Measurements from ENCODE around the gene ABCG5.

The ABCG5 gene

DNA sequence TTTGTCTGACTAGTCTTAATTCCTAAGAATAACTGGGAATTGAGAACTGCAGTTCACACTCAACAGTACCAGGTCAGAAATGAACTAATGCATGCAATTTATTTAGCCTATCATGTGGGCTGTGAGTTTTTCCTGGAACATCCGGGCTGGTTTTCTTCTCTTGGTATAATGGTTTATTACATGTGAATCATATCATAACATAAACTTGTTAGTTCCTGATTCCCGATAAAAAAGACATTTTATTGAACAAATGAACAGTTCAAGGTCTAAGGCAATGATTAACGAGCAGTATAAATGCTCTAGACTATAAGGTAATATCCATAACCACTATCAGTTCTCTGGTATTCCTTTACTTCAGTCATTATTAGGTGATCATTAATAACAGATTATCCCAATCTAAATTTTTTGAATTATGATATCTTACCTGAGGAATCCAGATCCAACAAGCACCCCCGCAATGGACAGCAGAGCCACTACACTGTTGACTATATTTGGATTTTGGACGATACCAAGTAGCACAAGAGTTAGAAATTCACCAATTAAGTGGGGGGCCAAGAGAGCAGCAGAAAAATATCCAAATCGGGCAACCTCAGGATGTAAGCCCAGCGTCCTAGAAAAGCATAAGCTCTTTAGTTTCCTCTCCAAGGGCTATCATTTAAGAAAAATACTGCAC lies 19.0 kb downstream of the ABCG5 start:
- Histone ChIP-seq H4K20me1 (ENCODE audit: insufficient read depth, low read length, poor library complexity, severe bottlenecking) (no peaks in the 10 kb centered on the region), H3K79me2 (ENCODE audit: insufficient read depth, low read length) (no peaks in the 10 kb centered on the region), H3K36me3 (ENCODE audit: insufficient read depth, low read length) (no peaks in the 10 kb centered on the region), H3F3A (ENCODE audit: low read depth) (no peaks in the 10 kb centered on the region), H3K4me3 (ENCODE audit: low read length, poor library complexity, severe bottlenecking) (no peak overlapping the region), H3K4me1 (ENCODE audit: insufficient read depth, low read length, poor library complexity, severe bottlenecking) (no peaks in the 10 kb centered on the region), H3K9me2 (replicated peaks; ENCODE audit: low read depth, low read length) (no peaks in the 10 kb centered on the region), H3K9me3 (ENCODE audit: insufficient read depth, low read depth, low read length) (no peaks in the 10 kb centered on the region), H3K27me3 (ENCODE audit: insufficient read depth, low read length, poor library complexity, severe bottlenecking) (no peaks in the 10 kb centered on the region), H2AFZ (ENCODE audit: low read length) (no peak overlapping the region), H3K4me2 (ENCODE audit: low read depth, low read length, poor library complexity, severe bottlenecking) (no peak overlapping the region), H3K9ac (ENCODE audit: low read depth, low read length, poor library complexity, severe bottlenecking) (no peak overlapping the region)
- TF ChIP-seq EZH2phosphoT487 (IDR thresholded peaks at IDR 0.05; ENCODE audit: borderline replicate concordance), result no peak
- TF ChIP-seq, protein P1, sequence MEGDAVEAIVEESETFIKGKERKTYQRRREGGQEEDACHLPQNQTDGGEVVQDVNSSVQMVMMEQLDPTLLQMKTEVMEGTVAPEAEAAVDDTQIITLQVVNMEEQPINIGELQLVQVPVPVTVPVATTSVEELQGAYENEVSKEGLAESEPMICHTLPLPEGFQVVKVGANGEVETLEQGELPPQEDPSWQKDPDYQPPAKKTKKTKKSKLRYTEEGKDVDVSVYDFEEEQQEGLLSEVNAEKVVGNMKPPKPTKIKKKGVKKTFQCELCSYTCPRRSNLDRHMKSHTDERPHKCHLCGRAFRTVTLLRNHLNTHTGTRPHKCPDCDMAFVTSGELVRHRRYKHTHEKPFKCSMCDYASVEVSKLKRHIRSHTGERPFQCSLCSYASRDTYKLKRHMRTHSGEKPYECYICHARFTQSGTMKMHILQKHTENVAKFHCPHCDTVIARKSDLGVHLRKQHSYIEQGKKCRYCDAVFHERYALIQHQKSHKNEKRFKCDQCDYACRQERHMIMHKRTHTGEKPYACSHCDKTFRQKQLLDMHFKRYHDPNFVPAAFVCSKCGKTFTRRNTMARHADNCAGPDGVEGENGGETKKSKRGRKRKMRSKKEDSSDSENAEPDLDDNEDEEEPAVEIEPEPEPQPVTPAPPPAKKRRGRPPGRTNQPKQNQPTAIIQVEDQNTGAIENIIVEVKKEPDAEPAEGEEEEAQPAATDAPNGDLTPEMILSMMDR (conservative IDR thresholded peaks at IDR 0.05; ENCODE audit: low read length), result no peak

DNA sequence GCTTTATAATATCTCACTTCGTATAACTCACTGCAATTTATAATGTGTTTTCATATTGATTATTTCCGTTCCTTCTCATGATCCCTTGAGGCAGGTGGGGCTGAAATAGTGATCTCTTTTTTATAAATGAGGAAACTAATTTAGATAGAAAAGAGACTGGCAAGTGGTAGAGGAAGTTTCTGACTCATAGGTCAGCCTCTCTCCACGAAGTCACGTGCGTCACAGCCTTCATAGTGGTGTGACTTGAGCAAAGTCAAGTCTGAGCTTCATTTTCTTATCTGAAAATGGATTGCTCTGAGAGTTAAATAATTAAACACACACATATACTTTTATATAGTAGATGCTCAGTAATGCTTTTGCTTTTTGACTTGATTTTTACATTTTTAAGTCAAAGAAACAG lies 19.9 kb downstream of the ABCG5 start:
- H3K4me1 ChIP-seq (ENCODE audit: insufficient read depth, low read length, poor library complexity, severe bottlenecking), result no peaks in the 10 kb centered on the region
- no peaks in the 10 kb centered on the region for H3K9me2 ChIP-seq (replicated peaks; ENCODE audit: low read depth, low read length)
- H2AFZ ChIP-seq (ENCODE audit: low read length), result no peak overlapping the region
- no peak overlapping the region for H3K9ac ChIP-seq (ENCODE audit: low read depth, low read length, poor library complexity, severe bottlenecking)
- H3K79me2 ChIP-seq (ENCODE audit: insufficient read depth, low read length), result no peaks in the 10 kb centered on the region
- H3K27me3 ChIP-seq (ENCODE audit: insufficient read depth, low read length, poor library complexity, severe bottlenecking), result no peaks in the 10 kb centered on the region
- TF ChIP-seq, protein P1 (conservative IDR thresholded peaks at IDR 0.05; ENCODE audit: low read length), result no peak
- no peak for TF ChIP-seq EZH2phosphoT487 (IDR thresholded peaks at IDR 0.05; ENCODE audit: borderline replicate concordance)
- H4K20me1 ChIP-seq (ENCODE audit: insufficient read depth, low read length, poor library complexity, severe bottlenecking), result no peaks in the 10 kb centered on the region
- no peaks in the 10 kb centered on the region for H3F3A ChIP-seq (ENCODE audit: low read depth)
- H3K4me2 ChIP-seq (ENCODE audit: low read depth, low read length, poor library complexity, severe bottlenecking), result no peak overlapping the region
- no peaks in the 10 kb centered on the region for H3K36me3 ChIP-seq (ENCODE audit: insufficient read depth, low read length)
- H3K9me3 ChIP-seq (ENCODE audit: insufficient read depth, low read depth, low read length), result no peaks in the 10 kb centered on the region
- H3K4me3 ChIP-seq (ENCODE audit: low read length, poor library complexity, severe bottlenecking), result no peak overlapping the region

DNA sequence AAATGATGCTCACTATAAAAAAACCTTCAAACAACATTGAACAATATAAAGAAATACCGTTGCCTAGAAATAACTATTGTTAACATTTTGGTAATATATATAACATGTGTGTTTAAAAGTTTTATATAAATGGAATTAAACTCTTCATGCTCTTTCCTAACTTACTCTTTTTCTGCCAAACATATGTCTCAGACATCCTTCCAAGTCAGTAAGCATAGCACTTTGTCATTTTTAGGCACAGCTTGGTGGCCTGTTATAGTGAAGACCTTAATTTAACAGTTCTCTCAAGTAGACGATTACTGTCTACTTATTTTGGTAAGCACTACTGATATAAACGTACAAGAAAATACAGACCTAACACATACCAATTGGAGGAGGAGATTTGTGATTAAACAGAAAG lies 23.9 kb downstream of the ABCG5 start:
- H3K9ac ChIP-seq (ENCODE audit: low read depth, low read length, poor library complexity, severe bottlenecking), result no peak overlapping the region

More for the DNA sequence above, 23.9 kb downstream of the ABCG5 start:
- Histone ChIP-seq H3K4me2 (ENCODE audit: low read depth, low read length, poor library complexity, severe bottlenecking) (no peak overlapping the region), H3K9me2 (replicated peaks; ENCODE audit: low read depth, low read length) (no peaks in the 10 kb centered on the region), H2AFZ (ENCODE audit: low read length) (no peak overlapping the region), H3K4me3 (ENCODE audit: low read length, poor library complexity, severe bottlenecking) (no peak overlapping the region), H3K36me3 (ENCODE audit: insufficient read depth, low read length) (no peaks in the 10 kb centered on the region), H3K27me3 (ENCODE audit: insufficient read depth, low read length, poor library complexity, severe bottlenecking) (no peaks in the 10 kb centered on the region), H3K4me1 (ENCODE audit: insufficient read depth, low read length, poor library complexity, severe bottlenecking) (no peaks in the 10 kb centered on the region), H3K9me3 (ENCODE audit: insufficient read depth, low read depth, low read length) (no peaks in the 10 kb centered on the region), H4K20me1 (ENCODE audit: insufficient read depth, low read length, poor library complexity, severe bottlenecking) (no peaks in the 10 kb centered on the region), H3K79me2 (ENCODE audit: insufficient read depth, low read length) (no peaks in the 10 kb centered on the region), H3F3A (ENCODE audit: low read depth) (no peaks in the 10 kb centered on the region)
- TF ChIP-seq EZH2phosphoT487 (IDR thresholded peaks at IDR 0.05; ENCODE audit: borderline replicate concordance), result no peak
- TF ChIP-seq, protein P1 (conservative IDR thresholded peaks at IDR 0.05; ENCODE audit: low read length), result no peak
